K562 (cell line): ENCODE data around the gene TSPAN3. TPM values are rescaled to one million over a fixed set of nuclear protein-coding genes. Genes with fewer than 3 reads are reported as not detected.
A peak's percentile ranks its signal among the peaks of the same experiment; 100 is the strongest.

ENCODE experiments used
- AFF1 ChIP-seq, 2 experiments: fragments of 450-650 bp; IDR thresholded peaks; 2 replicates each; pipeline ENCODE4 v1.6.1; 2018; ENCODE audit warnings: mild to moderate bottlenecking in 2 of 2, low read depth in 1 of 2; ENCODE audit not compliant: partially characterized antibody in 2 of 2
- CGGBP1 ChIP-seq: fragments of 250-450 bp; sonication (Bioruptor Pico); IDR thresholded peaks from 2 replicates; pipeline ENCODE4 v1.9.0; 2021; ENCODE audit warnings: mild to moderate bottlenecking
- CHD2 ChIP-seq: IDR thresholded peaks from 2 replicates; pipeline ENCODE4 v1.6.1; 2011; ENCODE audit warnings: low read depth, low read length
- HDAC2 ChIP-seq: fragments of 450-650 bp; IDR thresholded peaks from 2 replicates; pipeline ENCODE4 v1.6.1; 2016; ENCODE audit warnings: mild to moderate bottlenecking
- HEY1 ChIP-seq: fragments of 250-450 bp; sonication (Bioruptor Pico); IDR thresholded peaks from 2 replicates; pipeline ENCODE4 v1.5.0; 2020; ENCODE audit warnings: mild to moderate bottlenecking, moderate library complexity, borderline replicate concordance
- ILK ChIP-seq: fragments of 450-650 bp; IDR thresholded peaks from 2 replicates; pipeline ENCODE4 v1.6.1; 2016; ENCODE audit warnings: missing genetic modification characterization, low read depth, mild to moderate bottlenecking, missing compliant biosample characterization, moderate library complexity, borderline replicate concordance
- MTA3 ChIP-seq: fragments of 450-650 bp; formaldehyde crosslinking; IDR thresholded peaks from 2 replicates; pipeline ENCODE4 v1.6.1; 2017; ENCODE audit warnings: mild to moderate bottlenecking, borderline replicate concordance
- NFIX ChIP-seq: fragments of 250-450 bp; sonication (Bioruptor Pico); IDR thresholded peaks from 2 replicates; pipeline ENCODE4 v1.4.0; 2020; ENCODE audit warnings: low read depth, mild to moderate bottlenecking, moderate library complexity
- PHF20 ChIP-seq: fragments of 450-650 bp; IDR thresholded peaks from 2 replicates; pipeline ENCODE4 v1.6.1; 2018; ENCODE audit not compliant: partially characterized antibody
- SIN3B ChIP-seq: fragments of 450-650 bp; IDR thresholded peaks from 2 replicates; pipeline ENCODE4 v1.6.1; 2017; ENCODE audit warnings: low read depth, mild to moderate bottlenecking, moderate library complexity
- SIX5 ChIP-seq, 2 experiments: IDR thresholded peaks; 2 replicates each; pipeline ENCODE4 v1.6.1; 2011; ENCODE audit warnings: low read length in 2 of 2, borderline replicate concordance in 1 of 2, low read depth in 1 of 2, mild to moderate bottlenecking in 1 of 2, moderate library complexity in 1 of 2; ENCODE audit not compliant: insufficient read depth in 1 of 2
- USF2 ChIP-seq: sonication (generic); formaldehyde crosslinking; IDR thresholded peaks from 2 replicates; pipeline ENCODE4 v1.5.0; 2020; ENCODE audit warnings: missing genetic modification reagents
- ZNF583 ChIP-seq: fragments of 250-450 bp; sonication (Bioruptor Pico); IDR thresholded peaks from 2 replicates; pipeline ENCODE4 v1.4.0; 2020
- ZNF696 ChIP-seq: fragments of 250-450 bp; sonication (Bioruptor Pico); conservative IDR thresholded peaks from 2 replicates; pipeline ENCODE4 v1.4.0; 2020; ENCODE audit warnings: mild to moderate bottlenecking, moderate library complexity
- polyA plus RNA-seq, 8 experiments: library from polyadenylated mRNA; depleted of rRNA in 4 of 8; stranded (reverse) in 5 of 8; unstranded in 3 of 8; fragments of >200 nt; fragmentation: Nextera tagmentation in 2 of 8; fragmentation: Illumina TruSeq in 1 of 8; extraction: Ambion mirVana in 2 of 8; extraction: Trizol in 1 of 8; gene quantifications; 2 replicates each; pipeline versions ENCODE4 v1.2.1 to v1.2.3, GENCODE V29; 2011 to 2014; ENCODE audit warnings: inconsistent platforms in 1 of 8, missing spikeins in 1 of 8
- total RNA-seq, 7 experiments: library from RNA; depleted of rRNA in 6 of 7; stranded (reverse); fragments of >200 nt in 6 of 7; fragmentation: Illumina TruSeq in 2 of 7; extraction: Trizol in 2 of 7; gene quantifications; 2 replicates each; pipeline versions ENCODE4 v1.2.1 to v1.2.3, GENCODE V29; 2011 to 2021; ENCODE audit warnings: low replicate concordance in 1 of 7
- TF ChIP-seq, protein P1 (sequence below), 2 experiments: fragments of 450-650 bp in 1 of 2; sonication (generic) in 1 of 2; formaldehyde crosslinking in 1 of 2; IDR thresholded peaks in 1 of 2; conservative IDR thresholded peaks in 1 of 2; 2 replicates each; pipeline versions ENCODE4 v1.6.1 to v1.8.1; 2016 to 2023; ENCODE audit warnings: mild to moderate bottlenecking in 2 of 2, moderate library complexity in 2 of 2, inconsistent platforms in 1 of 2, missing genetic modification reagents in 1 of 2
- TF ChIP-seq, protein P2 (sequence below): IDR thresholded peaks from 2 replicates; pipeline ENCODE4 v1.6.1; 2016; ENCODE audit warnings: missing genetic modification characterization, missing compliant biosample characterization
- TF ChIP-seq, protein P3 (sequence below): sonication (generic); formaldehyde crosslinking; IDR thresholded peaks from 2 replicates; pipeline ENCODE4 v1.8.0; 2023; ENCODE audit warnings: mild to moderate bottlenecking, missing genetic modification reagents

The TSPAN3 gene
- total and polyA plus RNA-seq, 9 of the 15 experiments (the other 6 are each of a cell fraction or from before 2014, with no cell fraction given), result 14.3 to 144 (median 71.1) TPM

DNA sequence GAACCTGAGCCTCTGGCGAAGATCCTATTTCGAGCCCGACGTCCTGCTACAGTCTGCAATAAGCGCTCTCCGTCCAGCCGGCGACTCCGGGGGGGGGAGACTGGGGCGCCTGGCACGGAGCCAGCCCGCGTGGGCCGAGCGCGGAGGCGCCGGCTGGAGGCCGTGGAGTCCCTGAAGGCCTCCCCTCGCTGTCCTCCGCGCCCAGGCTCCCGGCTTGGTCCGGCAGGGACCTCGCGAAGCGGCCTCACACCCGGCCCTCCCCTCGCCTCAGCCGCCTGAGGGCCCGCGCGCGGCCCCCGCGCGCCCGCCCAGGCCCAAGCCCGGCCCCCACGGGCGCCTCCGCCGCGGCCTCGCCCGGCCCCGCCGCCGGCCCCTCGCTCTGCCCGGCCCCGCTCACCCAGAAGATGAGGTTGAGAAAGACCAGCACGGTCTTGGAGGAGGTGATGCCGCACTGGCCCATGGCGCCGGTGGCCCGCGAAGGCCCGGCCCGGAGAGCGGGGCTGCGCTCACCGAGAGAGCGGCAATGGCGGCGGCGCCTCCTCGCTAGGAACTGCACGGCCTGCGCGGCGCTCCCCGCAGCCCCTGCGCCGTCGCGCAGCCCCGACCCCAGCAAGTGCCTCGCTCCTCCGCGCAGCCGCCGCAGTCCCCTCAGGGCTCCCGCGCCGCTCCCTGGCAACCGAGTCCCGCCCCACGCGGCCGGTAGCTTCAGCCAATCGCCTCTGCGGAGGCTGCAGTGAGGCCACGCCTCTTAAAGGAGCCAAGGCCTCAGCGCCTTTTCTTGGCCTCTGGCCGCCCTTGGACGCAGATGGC is at the start of gene TSPAN3 (continued):
- TF ChIP-seq ILK (tag) (no peak), HEY1 (CRISPR knock-in tag) (no peak), CGGBP1 (CRISPR knock-in tag) (no peak), NFIX (CRISPR knock-in tag) (peak; percentile 74), AFF1 (IDR thresholded peaks at IDR 0.05; ENCODE audit: low read depth in 1 of 2, partially characterized antibody in 2 of 2) (no peak), PHF20 (peak; percentile 10), SIX5 (IDR thresholded peaks at IDR 0.05; ENCODE audit: borderline replicate concordance in 1 of 2, insufficient read depth in 1 of 2, low read depth in 1 of 2, low read length in 2 of 2) (no peak), USF2 (CRISPR knock-in tag) (peak; percentile 15; the same call in 1 of the 2 replicates), SIN3B (0 out of 2 replicates have a peak, but pooled peaks have one; percentile 38), CHD2 (no peak), HDAC2 (no peak), ZNF583 (no peak), MTA3 (peak; percentile 50; the same call in 1 of the 2 replicates), ZNF696 (CRISPR knock-in tag) (no peak)
- TF ChIP-seq, protein P1, sequence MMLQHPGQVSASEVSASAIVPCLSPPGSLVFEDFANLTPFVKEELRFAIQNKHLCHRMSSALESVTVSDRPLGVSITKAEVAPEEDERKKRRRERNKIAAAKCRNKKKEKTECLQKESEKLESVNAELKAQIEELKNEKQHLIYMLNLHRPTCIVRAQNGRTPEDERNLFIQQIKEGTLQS (IDR thresholded peaks at IDR 0.05), result no peak
- TF ChIP-seq, protein P1 (CRISPR knock-in tag; conservative IDR thresholded peaks at IDR 0.05), result no peak
- TF ChIP-seq, protein P2, sequence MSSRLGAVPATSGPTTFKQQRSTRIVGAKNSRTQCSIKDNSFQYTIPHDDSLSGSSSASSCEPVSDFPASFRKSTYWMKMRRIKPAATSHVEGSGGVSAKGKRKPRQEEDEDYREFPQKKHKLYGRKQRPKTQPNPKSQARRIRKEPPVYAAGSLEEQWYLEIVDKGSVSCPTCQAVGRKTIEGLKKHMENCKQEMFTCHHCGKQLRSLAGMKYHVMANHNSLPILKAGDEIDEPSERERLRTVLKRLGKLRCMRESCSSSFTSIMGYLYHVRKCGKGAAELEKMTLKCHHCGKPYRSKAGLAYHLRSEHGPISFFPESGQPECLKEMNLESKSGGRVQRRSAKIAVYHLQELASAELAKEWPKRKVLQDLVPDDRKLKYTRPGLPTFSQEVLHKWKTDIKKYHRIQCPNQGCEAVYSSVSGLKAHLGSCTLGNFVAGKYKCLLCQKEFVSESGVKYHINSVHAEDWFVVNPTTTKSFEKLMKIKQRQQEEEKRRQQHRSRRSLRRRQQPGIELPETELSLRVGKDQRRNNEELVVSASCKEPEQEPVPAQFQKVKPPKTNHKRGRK (tag), result no peak
- TF ChIP-seq, protein P3, sequence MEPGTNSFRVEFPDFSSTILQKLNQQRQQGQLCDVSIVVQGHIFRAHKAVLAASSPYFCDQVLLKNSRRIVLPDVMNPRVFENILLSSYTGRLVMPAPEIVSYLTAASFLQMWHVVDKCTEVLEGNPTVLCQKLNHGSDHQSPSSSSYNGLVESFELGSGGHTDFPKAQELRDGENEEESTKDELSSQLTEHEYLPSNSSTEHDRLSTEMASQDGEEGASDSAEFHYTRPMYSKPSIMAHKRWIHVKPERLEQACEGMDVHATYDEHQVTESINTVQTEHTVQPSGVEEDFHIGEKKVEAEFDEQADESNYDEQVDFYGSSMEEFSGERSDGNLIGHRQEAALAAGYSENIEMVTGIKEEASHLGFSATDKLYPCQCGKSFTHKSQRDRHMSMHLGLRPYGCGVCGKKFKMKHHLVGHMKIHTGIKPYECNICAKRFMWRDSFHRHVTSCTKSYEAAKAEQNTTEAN, result no peak
